Measurements from ENCODE around the gene CD300C.
"Not testable (repeated sequence)": the region's sequence is repeated elsewhere in the genome, so short reads cannot be mapped to it uniquely, and the experiment has no call there.

The CD300C gene

GRCh38 chr17:74530831-74531150 is 15.1 kb downstream of the CD300C start:
- DNase-seq, result no peak

GRCh38 chr17:74529243-74529642 is 16.7 kb downstream of the CD300C start:
- no peak for DNase-seq

- no peak for DNase-seq
Measured at GRCh38 chr17:74528491-74529199, 17.3 kb downstream of the CD300C start.

GRCh38 chr17:74527756-74528155 is 18.2 kb downstream of the CD300C start:
- no peak for DNase-seq

GRCh38 chr17:74527081-74527480 is 18.8 kb downstream of the CD300C start:
- no peak for DNase-seq

GRCh38 chr17:74526681-74527080 is 19.2 kb downstream of the CD300C start:
- no peak for DNase-seq

GRCh38 chr17:74525781-74526288 is 20.1 kb downstream of the CD300C start:
- no peak for DNase-seq

GRCh38 chr17:74525465-74525725 is 20.5 kb downstream of the CD300C start:
- DNase-seq, result no peak

- DNase-seq, result no peak
Measured at GRCh38 chr17:74524653-74525464, 21.1 kb downstream of the CD300C start.

- no peak for DNase-seq
Measured at GRCh38 chr17:74523308-74523707, 22.6 kb downstream of the CD300C start.

- DNase-seq, result no peak
Measured at GRCh38 chr17:74522381-74523105, 23.4 kb downstream of the CD300C start.

GRCh38 chr17:74521701-74522201 is 24.2 kb downstream of the CD300C start:
- no peak for DNase-seq

GRCh38 chr17:74520790-74521480 is 25.0 kb downstream of the CD300C start:
- DNase-seq, result no peak

GRCh38 chr17:74520016-74520434 is 25.9 kb downstream of the CD300C start:
- DNase-seq, result no peak

- not testable (repeated sequence) for DNase-seq
Measured at GRCh38 chr17:74518413-74518981, 27.4 kb downstream of the CD300C start.

GRCh38 chr17:74516561-74517328 is 29.2 kb downstream of the CD300C start:
- no peak for DNase-seq

- DNase-seq, result no peak
Measured at GRCh38 chr17:74515941-74516340, 30.0 kb downstream of the CD300C start.

GRCh38 chr17:74514632-74515334 is 31.1 kb downstream of the CD300C start:
- DNase-seq, result peak; percentile 24 to 46

GRCh38 chr17:74513987-74514631 is 31.8 kb downstream of the CD300C start:
- DNase-seq, result peak in 1 of 2 experiments; percentile 46

GRCh38 chr17:74512624-74513091 is 33.3 kb downstream of the CD300C start:
- DNase-seq, result no peak
